IPS-NIHi11 (cell line): ENCODE data around the gene HPCA.

Source experiments
- DNase-seq: peaks from one replicate; pipeline ENCODE4 v3.0.0; 2012; ENCODE audit warnings: mixed read lengths, low spot score

HPCA gene

GRCh38 chr1:32871364-32872191, 14.7 kb upstream of the HPCA start:
- no peak for DNase-seq

- no peak for DNase-seq
These were observed 14.2 kb upstream of the HPCA start for GRCh38 chr1:32872192-32872460.

GRCh38 chr1:32873484-32873883, 12.8 kb upstream of the HPCA start:
- no peak for DNase-seq

- DNase-seq = no peak
These were observed 11.2 kb upstream of the HPCA start for GRCh38 chr1:32874860-32875752.

GRCh38 chr1:32876341-32877210, 9.7 kb upstream of the HPCA start:
- peak; percentile 82 for DNase-seq

- DNase-seq = no peak
These were observed 8.8 kb upstream of the HPCA start for GRCh38 chr1:32877211-32878110.

GRCh38 chr1:32878183-32878582, 8.1 kb upstream of the HPCA start:
- peak; percentile 77 for DNase-seq

- no peak for DNase-seq
These were observed 7.7 kb upstream of the HPCA start for GRCh38 chr1:32878637-32879041.

GRCh38 chr1:32881291-32881690, 5.0 kb upstream of the HPCA start:
- no peak for DNase-seq

GRCh38 chr1:32881871-32882850, 4.1 kb upstream of the HPCA start:
- no peak for DNase-seq

- no peak for DNase-seq
These were observed 2.8 kb upstream of the HPCA start for GRCh38 chr1:32883338-32884031.

GRCh38 chr1:32884032-32884372, 2.3 kb upstream of the HPCA start:
- DNase-seq = no peak

- DNase-seq = no peak
These were observed 1.6 kb upstream of the HPCA start for GRCh38 chr1:32884726-32885125.

- no peak for DNase-seq
These were observed 651 bp upstream of the HPCA start for GRCh38 chr1:32885676-32886003.

- DNase-seq = no peak
These were observed 630 bp downstream of the HPCA start for GRCh38 chr1:32886828-32887414.

GRCh38 chr1:32887623-32888022, 1.3 kb downstream of the HPCA start:
- DNase-seq = no peak

- no peak for DNase-seq
These were observed 1.8 kb downstream of the HPCA start for GRCh38 chr1:32888134-32888533.

- DNase-seq = no peak
These were observed 2.6 kb downstream of the HPCA start for GRCh38 chr1:32888677-32889420.
